Stimulated activated CD4-positive, alpha-beta T cell treated with anti-CD3 and anti-CD28 coated beads, Interleukin-15, amount 100 ng/mL, for 1 hour (primary cell): Measurements from ENCODE around the gene ELL.
"Not testable (repeated sequence)": the region's sequence is repeated elsewhere in the genome, so short reads cannot be mapped to it uniquely, and the experiment has no call there.

Experiments used
- DNase-seq, 2 donors: peaks; one replicate each; pipeline ENCODE4 v3.0.0-alpha.2; 2020; ENCODE audit warnings: low read depth in 1 of 2, low spot score in 1 of 2

Gene ELL

GRCh38 chr19:18532168-18532890, 10.5 kb upstream of the ELL start:
- DNase-seq = no peak

- DNase-seq = no peak
Observed at GRCh38 chr19:18531485-18531884, 9.6 kb upstream of the ELL start.

GRCh38 chr19:18529782-18530181, 7.9 kb upstream of the ELL start:
- DNase-seq = no peak

- no peak for DNase-seq
Observed at GRCh38 chr19:18526316-18526715, 4.4 kb upstream of the ELL start.

- DNase-seq = no peak
Observed at GRCh38 chr19:18523841-18524240, 2.0 kb upstream of the ELL start.

GRCh38 chr19:18522862-18523440, 1.1 kb upstream of the ELL start:
- not testable (repeated sequence) for DNase-seq

- peak; percentile 100 for DNase-seq
Observed at GRCh38 chr19:18522124-18522861, 423 bp upstream of the ELL start.

- DNase-seq = no peak
Observed at GRCh38 chr19:18520848-18521691, 800 bp downstream of the ELL start.

GRCh38 chr19:18519962-18520847, 1.7 kb downstream of the ELL start:
- DNase-seq = peak; percentile 23 to 39

GRCh38 chr19:18518639-18519038, 3.2 kb downstream of the ELL start:
- DNase-seq = no peak

- no peak for DNase-seq
Observed at GRCh38 chr19:18517606-18518005, 4.3 kb downstream of the ELL start.

GRCh38 chr19:18515959-18516358, 5.9 kb downstream of the ELL start:
- DNase-seq = no peak

GRCh38 chr19:18514800-18515682, 6.8 kb downstream of the ELL start:
- no peak for DNase-seq

- no peak for DNase-seq
Observed at GRCh38 chr19:18513868-18514267, 8.0 kb downstream of the ELL start.

- no peak for DNase-seq
Observed at GRCh38 chr19:18510216-18510615, 11.7 kb downstream of the ELL start.

- no peak for DNase-seq
Observed at GRCh38 chr19:18508585-18508984, 13.3 kb downstream of the ELL start.

- DNase-seq = no peak
Observed at GRCh38 chr19:18507727-18508440, 14.0 kb downstream of the ELL start.

- DNase-seq = no peak
Observed at GRCh38 chr19:18507021-18507726, 14.7 kb downstream of the ELL start.
